ENCODE data around the gene DLK1.

- no peak for TF ChIP-seq CTCF (IDR thresholded peaks at IDR 0.05 in 8 of 11, conservative IDR thresholded peaks at IDR 0.05 in 3 of 11)
- no peak for TF ChIP-seq POLR2AphosphoS5 (IDR thresholded peaks at IDR 0.05)
Measured at GRCh38 chr14:100710391-100710790, 16.3 kb upstream of the DLK1 start.

Data from spleen (tissue), 7 donors.